Fibroblast of gingiva (primary cell): Measurements from ENCODE around the gene DDX23.
A peak's percentile ranks its signal among the peaks of the same experiment; 100 is the strongest.
"Not testable (repeated sequence)": the region's sequence is repeated elsewhere in the genome, so short reads cannot be mapped to it uniquely, and the experiment has no call there.

Source experiments
- DNase-seq: peaks from one replicate; pipeline ENCODE4 v3.0.0-alpha.2; 2011; ENCODE audit warnings: low read depth

The DDX23 gene

DNA sequence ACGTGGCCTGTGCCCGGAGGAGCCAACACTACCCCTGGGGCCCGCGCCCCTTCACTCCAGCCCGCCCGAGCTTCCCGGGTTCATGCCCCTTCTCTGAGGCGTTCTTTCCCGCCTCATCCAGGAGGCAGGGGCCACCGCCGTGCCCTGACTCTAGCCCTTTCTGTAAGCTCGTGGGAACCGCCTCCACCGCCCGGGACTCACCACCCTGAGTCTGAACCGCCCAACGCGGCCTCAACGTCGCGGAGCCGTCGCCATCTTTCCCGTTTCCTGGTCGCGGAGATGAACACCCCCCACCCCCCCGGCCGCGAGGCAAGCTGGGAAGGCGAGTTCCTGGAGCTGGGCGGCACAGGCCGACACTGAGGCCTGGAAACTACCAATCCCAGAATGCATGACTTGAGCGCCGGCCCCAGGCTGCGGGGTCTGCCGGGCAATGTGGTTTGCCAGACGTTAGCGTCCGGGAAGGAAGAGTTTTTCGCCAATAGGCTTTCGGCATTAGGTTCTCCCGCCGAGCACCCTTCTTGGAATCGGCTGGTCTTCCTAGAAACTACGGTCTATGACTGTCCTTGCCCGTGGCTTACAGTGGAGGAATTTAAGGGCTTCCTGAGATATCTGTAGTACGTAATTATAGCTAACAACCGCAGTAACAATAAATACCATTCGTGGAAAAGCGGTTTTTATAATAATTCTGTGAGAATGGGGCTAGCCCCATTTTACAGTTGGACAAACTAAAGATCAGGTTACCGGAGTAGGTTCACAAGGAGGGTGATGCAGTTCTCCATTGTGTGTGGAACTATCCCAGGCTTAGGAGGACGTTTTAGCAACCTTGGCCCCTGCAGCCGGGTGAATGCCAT, at the start of gene DDX23:
Gene DDX23, minus strand, starts transcription at position 281 of the 851 bp plus-strand sequence. CDS start 6,381 bp downstream, outside the sequence.
- peak; percentile 97 for DNase-seq

DNA sequence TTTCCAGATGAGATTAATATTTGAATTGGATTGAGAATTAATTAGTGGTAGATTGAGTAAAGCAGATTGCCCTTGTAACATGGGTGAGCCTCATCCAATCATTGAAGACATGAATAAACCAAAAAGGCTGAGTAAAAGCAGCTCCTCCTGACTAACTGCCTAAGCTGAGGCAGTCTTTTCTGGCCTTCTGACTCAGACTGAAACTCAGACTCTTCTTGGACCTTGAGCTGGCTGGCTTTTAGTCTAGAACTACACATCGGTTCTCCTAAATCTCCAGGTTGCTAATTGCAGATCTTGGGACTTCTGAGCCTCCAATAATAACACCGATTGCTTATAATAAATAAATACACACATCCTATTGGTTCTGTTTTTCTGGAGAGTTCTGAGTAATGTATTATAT, 49.3 kb upstream of the DDX23 start:
- no peak for DNase-seq

GRCh38 chr12:48899651-48900050, 47.7 kb upstream of the DDX23 start:
- DNase-seq, result no peak

DNA sequence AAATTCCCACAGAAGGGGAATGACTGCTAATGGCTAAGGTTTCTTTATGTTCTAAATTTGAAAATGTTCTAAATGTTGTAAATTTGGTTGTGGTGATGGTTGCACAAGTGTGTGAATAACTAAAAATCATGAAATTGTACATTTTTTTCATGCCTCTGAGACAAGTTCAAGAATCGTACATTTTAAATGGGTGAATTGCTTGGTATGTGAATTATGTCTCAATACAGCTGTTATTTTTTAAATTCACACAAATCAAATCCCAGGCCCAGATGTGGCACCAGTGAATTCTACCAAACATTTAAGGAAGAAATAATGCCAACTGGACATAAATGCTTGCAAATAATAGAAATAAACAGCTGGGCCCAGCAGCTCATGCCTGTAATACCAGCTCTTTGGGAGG, 42.3 kb upstream of the DDX23 start:
- peak; percentile 49 for DNase-seq

- peak; percentile 50 for DNase-seq
These were observed 38.9 kb upstream of the DDX23 start for GRCh38 chr12:48890657-48891418.

- DNase-seq, result no peak
These were observed 37.7 kb upstream of the DDX23 start for GRCh38 chr12:48889679-48890078.

DNA sequence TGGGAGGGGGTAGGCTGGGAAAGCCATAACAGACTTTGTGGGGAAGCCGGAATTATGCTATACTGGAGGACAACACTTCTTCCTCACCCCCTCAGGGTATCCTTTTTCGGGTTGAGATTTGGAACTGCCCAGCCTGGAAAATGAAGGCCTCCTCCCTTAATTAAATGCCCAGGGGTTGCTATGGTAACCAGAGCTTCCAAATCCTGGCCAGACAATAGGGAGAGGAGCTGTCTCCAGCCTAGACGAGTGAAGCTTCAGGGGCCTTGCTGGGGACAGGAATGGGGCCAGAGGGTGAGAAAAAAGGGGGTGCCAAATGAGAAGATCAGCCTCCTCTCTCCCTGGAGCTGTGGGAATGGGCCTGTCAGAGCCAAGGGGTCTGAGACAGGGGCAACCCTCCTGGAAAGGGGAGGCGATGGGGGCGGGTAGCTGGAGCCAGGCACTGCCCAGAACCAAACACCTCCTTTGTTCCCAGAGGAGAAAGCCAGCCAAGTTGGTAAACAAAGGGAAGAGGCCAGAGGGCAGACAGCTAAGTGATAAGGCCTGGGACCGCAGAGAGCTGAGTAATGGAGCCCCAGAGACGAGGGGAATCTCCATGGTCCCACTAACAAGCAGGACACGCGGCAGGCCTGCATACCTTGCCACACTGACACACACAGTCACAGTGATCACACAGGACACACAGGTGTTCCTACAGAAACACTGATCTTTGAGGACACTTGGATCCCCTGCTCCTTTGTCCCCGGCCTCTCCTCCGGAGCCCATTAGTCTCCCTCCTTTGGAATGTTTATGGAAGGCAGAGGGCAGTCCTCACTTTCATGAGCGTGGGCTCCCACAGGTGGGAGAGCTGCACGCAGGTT, 31.6 kb upstream of the DDX23 start:
- DNase-seq, result no peak

- DNase-seq, result no peak
These were observed 31.0 kb upstream of the DDX23 start for GRCh38 chr12:48882972-48883304.

DNA sequence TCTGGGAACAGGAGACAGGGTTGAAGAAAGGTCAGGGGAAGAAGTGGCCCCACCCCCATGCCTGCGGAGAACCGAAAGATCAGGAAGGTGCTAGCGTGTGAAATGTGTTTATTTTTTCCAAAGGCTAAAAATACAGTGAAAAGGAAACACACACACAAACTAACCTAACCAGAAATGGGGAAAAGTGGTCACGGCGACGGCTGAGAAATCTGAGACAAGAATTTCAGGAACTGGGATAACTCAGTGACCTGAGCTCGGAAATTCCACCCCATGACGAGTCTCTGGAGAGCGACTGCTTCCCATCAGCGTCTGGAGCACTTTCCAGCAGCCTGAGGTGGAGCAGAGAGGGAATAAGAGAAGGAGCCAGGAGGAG, 30.3 kb upstream of the DDX23 start:
- no peak for DNase-seq

- DNase-seq, result no peak
These were observed 29.8 kb upstream of the DDX23 start for GRCh38 chr12:48881686-48882314.

- no peak for DNase-seq
These were observed 28.7 kb upstream of the DDX23 start for GRCh38 chr12:48880647-48881046.

DNA sequence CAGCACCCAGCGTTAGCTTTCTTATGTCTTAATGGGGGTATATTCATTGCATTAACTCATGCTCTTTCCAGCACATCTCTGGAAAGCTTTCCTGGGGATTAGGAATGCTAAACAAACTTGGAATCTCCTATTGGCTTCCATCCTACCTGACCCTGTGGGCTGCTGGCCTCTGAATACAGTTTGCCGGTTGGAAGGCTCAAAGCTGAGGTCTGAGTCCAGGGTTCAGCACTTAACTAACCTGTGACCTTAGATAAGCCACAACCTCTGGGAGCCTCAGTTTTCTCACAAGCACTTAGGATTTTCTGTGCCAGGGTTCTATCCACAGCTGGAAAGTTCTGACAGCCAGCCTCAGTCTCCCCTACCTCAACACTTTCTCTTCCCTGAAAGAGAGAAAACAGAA, 26.6 kb upstream of the DDX23 start:
- no peak for DNase-seq

GRCh38 chr12:48875944-48876515, 24.1 kb upstream of the DDX23 start:
- no peak for DNase-seq

DNA sequence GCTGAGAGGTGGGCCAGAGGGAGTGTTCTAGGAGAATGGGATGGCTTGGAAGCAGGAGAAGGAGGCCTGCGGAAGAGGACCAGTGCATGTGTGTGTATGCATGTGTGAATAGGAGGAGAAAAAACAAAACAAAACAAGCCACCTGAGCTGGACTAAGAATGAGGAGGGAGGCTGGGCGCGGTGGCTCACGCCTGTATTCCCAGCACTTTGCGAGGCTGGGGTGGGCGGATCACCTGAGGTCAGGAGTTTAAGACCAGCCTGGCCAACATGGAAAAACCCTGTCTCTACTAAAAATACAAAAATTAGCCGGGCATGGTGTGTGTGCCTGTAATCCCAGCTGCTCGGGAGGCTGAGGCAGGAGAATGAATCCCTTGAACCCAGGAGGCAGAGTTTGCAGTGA, 21.6 kb upstream of the DDX23 start:
- not testable (repeated sequence) for DNase-seq

- DNase-seq, result peak; percentile 46
These were observed 21.1 kb upstream of the DDX23 start for GRCh38 chr12:48873096-48873495.

- no peak for DNase-seq
These were observed 17.2 kb upstream of the DDX23 start for GRCh38 chr12:48869191-48869590.

GRCh38 chr12:48868451-48868850, 16.5 kb upstream of the DDX23 start:
- no peak for DNase-seq

GRCh38 chr12:48866052-48866711, 14.2 kb upstream of the DDX23 start:
- DNase-seq, result no peak

- DNase-seq, result peak; percentile 86
These were observed 13.5 kb upstream of the DDX23 start, which contains the start of gene RND1 for GRCh38 chr12:48865281-48866051. Gene RND1 (minus strand): TSS chr12:48865870. CDS start chr12:48865767, 103 bp downstream.

GRCh38 chr12:48863291-48863690, 11.3 kb upstream of the DDX23 start:
- DNase-seq, result no peak
